GM21367 (cell line): ENCODE results near the gene HLA-DOB.
"Not testable (repeated sequence)": the region's sequence is repeated elsewhere in the genome, so short reads cannot be mapped to it uniquely, and the experiment has no call there.

Experiments
- ATAC-seq: cut with Tn5 transposase; IDR thresholded peaks from one replicate; pipeline ENCODE4 v1.9.1; 2021; ENCODE audit not compliant: unreplicated experiment

The HLA-DOB gene

GRCh38 chr6:32815996-32816395 lies 806 bp downstream of the HLA-DOB start:
- ATAC-seq, result no peak

- no peak for ATAC-seq
Observed at GRCh38 chr6:32815115-32815514, 1.7 kb downstream of the HLA-DOB start.

GRCh38 chr6:32814145-32814544 lies 2.7 kb downstream of the HLA-DOB start:
- no peak for ATAC-seq

- no peak for ATAC-seq
Observed at GRCh38 chr6:32809171-32809570, 7.6 kb downstream of the HLA-DOB start.

GRCh38 chr6:32807020-32807580 lies 9.7 kb downstream of the HLA-DOB start:
- no peak for ATAC-seq

GRCh38 chr6:32805404-32805803 lies 11.4 kb downstream of the HLA-DOB start:
- ATAC-seq, result not testable (repeated sequence)

GRCh38 chr6:32803416-32803815 lies 13.4 kb downstream of the HLA-DOB start:
- no peak for ATAC-seq

- ATAC-seq, result no peak
Observed at GRCh38 chr6:32799740-32800139, 17.1 kb downstream of the HLA-DOB start.

- no peak for ATAC-seq
Observed at GRCh38 chr6:32799168-32799567, 17.6 kb downstream of the HLA-DOB start.

- ATAC-seq, result no peak
Observed at GRCh38 chr6:32796848-32797776, 19.7 kb downstream of the HLA-DOB start.

- ATAC-seq, result no peak
Observed at GRCh38 chr6:32794510-32794909, 22.3 kb downstream of the HLA-DOB start.

GRCh38 chr6:32792901-32793435 lies 23.8 kb downstream of the HLA-DOB start:
- no peak for ATAC-seq

GRCh38 chr6:32790306-32790705 lies 26.5 kb downstream of the HLA-DOB start:
- ATAC-seq, result no peak

GRCh38 chr6:32785781-32786533 lies 30.8 kb downstream of the HLA-DOB start:
- no peak for ATAC-seq

GRCh38 chr6:32782923-32783322 lies 33.9 kb downstream of the HLA-DOB start:
- ATAC-seq, result not testable (repeated sequence)

GRCh38 chr6:32779036-32779435 lies 37.8 kb downstream of the HLA-DOB start:
- no peak for ATAC-seq

- no peak for ATAC-seq
Observed at GRCh38 chr6:32775071-32775470, 41.7 kb downstream of the HLA-DOB start.

GRCh38 chr6:32774426-32774825 lies 42.4 kb downstream of the HLA-DOB start:
- no peak for ATAC-seq

GRCh38 chr6:32772656-32773055 lies 44.1 kb downstream of the HLA-DOB start:
- ATAC-seq, result no peak

GRCh38 chr6:32764048-32764447 lies 52.8 kb downstream of the HLA-DOB start:
- no peak for ATAC-seq

- no peak for ATAC-seq
Observed at GRCh38 chr6:32763421-32763820, 53.4 kb downstream of the HLA-DOB start, which contains the start of gene HLA-DQB2. HLA-DQB2 (minus strand) TSS chr6:32763532; CDS start chr6:32763470, 62 bp downstream.
